NCI-H1092 (cell line): ENCODE results near the gene INSL3.

Experiments
- DNase-seq: peaks from one replicate; lab custom pipeline; 2025; lab: John Stamatoyannopoulos, UW

INSL3 gene

GRCh38 chr19:17846146-17846545, 24.8 kb upstream of the INSL3 start:
- DNase-seq, result no peak

GRCh38 chr19:17843908-17844490, 22.7 kb upstream of the INSL3 start:
- no peak for DNase-seq

- DNase-seq, result no peak
Observed at GRCh38 chr19:17843292-17843827, 22.0 kb upstream of the INSL3 start.

GRCh38 chr19:17842663-17843291, 21.5 kb upstream of the INSL3 start:
- DNase-seq, result no peak

- peak; percentile 84 for DNase-seq
Observed at GRCh38 chr19:17841810-17842662, 20.7 kb upstream of the INSL3 start.

GRCh38 chr19:17841371-17841809, 20.1 kb upstream of the INSL3 start:
- no peak for DNase-seq

- no peak for DNase-seq
Observed at GRCh38 chr19:17840019-17840418, 18.7 kb upstream of the INSL3 start.

- DNase-seq, result no peak
Observed at GRCh38 chr19:17837972-17838371, 16.7 kb upstream of the INSL3 start.

GRCh38 chr19:17836530-17836929, 15.2 kb upstream of the INSL3 start:
- no peak for DNase-seq

GRCh38 chr19:17835182-17836006, 14.1 kb upstream of the INSL3 start:
- DNase-seq, result no peak

GRCh38 chr19:17834350-17835181, 13.2 kb upstream of the INSL3 start:
- DNase-seq, result no peak

GRCh38 chr19:17832443-17833208, 11.3 kb upstream of the INSL3 start:
- no peak for DNase-seq

- DNase-seq, result no peak
Observed at GRCh38 chr19:17831419-17831888, 10.1 kb upstream of the INSL3 start.

- DNase-seq, result peak; percentile 60
Observed at GRCh38 chr19:17830567-17831418, 9.5 kb upstream of the INSL3 start.

GRCh38 chr19:17829855-17830566, 8.7 kb upstream of the INSL3 start:
- DNase-seq, result peak; percentile 9

GRCh38 chr19:17826508-17827056, 5.3 kb upstream of the INSL3 start:
- DNase-seq, result no peak

- no peak for DNase-seq
Observed at GRCh38 chr19:17824339-17824738, 3.0 kb upstream of the INSL3 start.
